ENCODE measurements around the gene ABCG1.

DNA sequence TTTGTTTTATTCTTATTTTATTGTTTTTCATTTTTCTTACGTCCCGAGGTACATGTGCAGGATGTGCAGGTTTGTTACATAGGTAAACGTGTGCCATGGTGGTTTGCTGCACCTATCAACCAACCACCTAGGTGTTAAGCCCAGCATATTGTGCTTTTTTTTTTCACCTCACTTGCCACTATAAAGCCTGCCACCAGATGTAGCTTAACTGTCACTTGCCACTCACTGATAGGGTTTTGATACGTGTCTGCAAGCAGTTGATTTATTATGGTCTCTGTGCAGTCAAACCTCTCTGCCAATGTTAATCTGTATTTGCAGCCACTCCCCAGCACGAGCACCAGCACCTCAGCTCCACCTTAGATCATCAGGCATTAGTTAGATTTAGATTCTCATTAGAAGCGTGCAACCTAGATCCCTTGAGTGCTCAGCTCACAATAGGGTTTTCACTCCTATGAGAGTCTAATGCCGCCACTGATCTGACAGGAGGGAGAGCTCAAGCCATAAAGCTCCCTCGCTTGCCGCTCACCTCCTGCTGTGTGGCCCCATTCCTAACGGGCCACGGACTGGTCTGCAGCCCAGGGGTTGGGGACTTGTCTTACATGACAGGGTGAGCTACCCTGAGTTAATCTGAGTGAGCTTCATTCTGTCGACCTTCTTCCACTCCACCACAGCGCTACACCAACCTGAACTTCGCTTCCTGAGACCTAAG is 17.9 kb upstream of the ABCG1 start:
- TF ChIP-seq EP300 (IDR thresholded peaks at IDR 0.05) (no peak), POLR2A (IDR thresholded peaks at IDR 0.05) (no peak)
- TF ChIP-seq, protein P1, sequence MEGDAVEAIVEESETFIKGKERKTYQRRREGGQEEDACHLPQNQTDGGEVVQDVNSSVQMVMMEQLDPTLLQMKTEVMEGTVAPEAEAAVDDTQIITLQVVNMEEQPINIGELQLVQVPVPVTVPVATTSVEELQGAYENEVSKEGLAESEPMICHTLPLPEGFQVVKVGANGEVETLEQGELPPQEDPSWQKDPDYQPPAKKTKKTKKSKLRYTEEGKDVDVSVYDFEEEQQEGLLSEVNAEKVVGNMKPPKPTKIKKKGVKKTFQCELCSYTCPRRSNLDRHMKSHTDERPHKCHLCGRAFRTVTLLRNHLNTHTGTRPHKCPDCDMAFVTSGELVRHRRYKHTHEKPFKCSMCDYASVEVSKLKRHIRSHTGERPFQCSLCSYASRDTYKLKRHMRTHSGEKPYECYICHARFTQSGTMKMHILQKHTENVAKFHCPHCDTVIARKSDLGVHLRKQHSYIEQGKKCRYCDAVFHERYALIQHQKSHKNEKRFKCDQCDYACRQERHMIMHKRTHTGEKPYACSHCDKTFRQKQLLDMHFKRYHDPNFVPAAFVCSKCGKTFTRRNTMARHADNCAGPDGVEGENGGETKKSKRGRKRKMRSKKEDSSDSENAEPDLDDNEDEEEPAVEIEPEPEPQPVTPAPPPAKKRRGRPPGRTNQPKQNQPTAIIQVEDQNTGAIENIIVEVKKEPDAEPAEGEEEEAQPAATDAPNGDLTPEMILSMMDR (IDR thresholded peaks at IDR 0.05) = no peak

Data from stomach (tissue), 4 donors.